HEK293T (cell line): ENCODE results near the gene GZF1.

Experiments used
- ARNT ChIP-seq: fragments of 450-650 bp; IDR thresholded peaks from 2 replicates; pipeline ENCODE4 v1.6.1; 2017; ENCODE audit warnings: mild to moderate bottlenecking
- BHLHE40 ChIP-seq: fragments of 450-650 bp; IDR thresholded peaks from 2 replicates; pipeline ENCODE4 v1.6.1; 2016; ENCODE audit warnings: mild to moderate bottlenecking, moderate library complexity, borderline replicate concordance
- ELF4 ChIP-seq: fragments of 450-650 bp; IDR thresholded peaks from 2 replicates; pipeline ENCODE4 v1.6.1; 2017; ENCODE audit warnings: antibody characterized with exemption
- FOXA1 ChIP-seq: fragments of 450-650 bp; IDR thresholded peaks from 2 replicates; pipeline ENCODE4 v1.6.1; 2016; ENCODE audit warnings: mild to moderate bottlenecking
- FOXM1 ChIP-seq: fragments of 450-650 bp; IDR thresholded peaks from 2 replicates; pipeline ENCODE4 v1.6.1; 2017; ENCODE audit warnings: mild to moderate bottlenecking, borderline replicate concordance
- NFRKB ChIP-seq: fragments of 450-650 bp; IDR thresholded peaks from 2 replicates; pipeline ENCODE4 v1.6.1; 2016; ENCODE audit warnings: mild to moderate bottlenecking, moderate library complexity
- PKNOX1 ChIP-seq: fragments of 450-650 bp; IDR thresholded peaks from 2 replicates; pipeline ENCODE4 v1.6.1; 2016
- SP1 ChIP-seq: fragments of 450-650 bp; IDR thresholded peaks from 2 replicates; pipeline ENCODE4 v1.6.1; 2017
- SUZ12 ChIP-seq: fragments of 450-650 bp; IDR thresholded peaks from 2 replicates; pipeline ENCODE4 v1.6.1; 2016; ENCODE audit warnings: mild to moderate bottlenecking
- ZNF384 ChIP-seq: fragments of 450-650 bp; IDR thresholded peaks from 2 replicates; pipeline ENCODE4 v1.6.1; 2016

GRCh38 chr20:23401051-23401450, 39.1 kb downstream of the GZF1 start:
- TF ChIP-seq FOXM1 = no peak
- TF ChIP-seq ZNF384 = no peak
- no peak for TF ChIP-seq ELF4
- TF ChIP-seq NFRKB = no peak
- no peak for TF ChIP-seq ARNT
- TF ChIP-seq FOXA1 = no peak
- TF ChIP-seq SP1 = no peak
- TF ChIP-seq SUZ12 = no peak
- TF ChIP-seq BHLHE40 = no peak
- no peak for TF ChIP-seq PKNOX1
